HepG2 (cell line): ENCODE data around the gene TEX26. TPM values are rescaled to one million over a fixed set of nuclear protein-coding genes. Genes with fewer than 3 reads are reported as not detected.
A peak's percentile ranks its signal among the peaks of the same experiment; 100 is the strongest.

Experiments
- ATAC-seq: fragments of 200-7000 bp; cut with Tn5 transposase; 3 replicates; pipeline ENCODE4 v1.9.1; 2020; ENCODE audit warnings: mild to moderate bottlenecking, moderate library complexity
- BruUV-seq: library from RNA; stranded (reverse); fragments of 400-500 nt; replicated peaks from 2 replicates; lab custom pipeline; 2021; lab: Mats Ljungman, UMichigan
- CTCF ChIA-PET: fragments of 300-600 bp; formaldehyde crosslinking; extraction: SDS; loops from one replicate; lab custom pipeline; 2021; ENCODE audit warnings: low total read pairs, inconsistent platforms, low intra/inter-chr PET ratio; lab: Yijun Ruan, JAX
- POLR2A ChIA-PET: fragments of 350-600 bp; sonication (Branson Sonifier 250); formaldehyde crosslinking; loops from one replicate; lab custom pipeline; 2020; ENCODE audit warnings: antibody characterized with exemption, inconsistent platforms; lab: Yijun Ruan, JAX
- DNase-seq: peaks from one replicate; pipeline ENCODE4 v3.0.0-alpha.2; 2015; ENCODE audit warnings: low spot score
- FAIRE-seq: peaks from 3 replicates; lab custom pipeline; 2011; peaks lifted over from hg19 to GRCh38; lab: Jason Lieb, UNC
- H2AFZ ChIP-seq: one replicate; pipeline ENCODE4 v1.6.1; 2011; ENCODE audit warnings: low read length, inconsistent platforms
- H3K27ac ChIP-seq: fragments of 300-600 bp; 3 replicates; pipeline ENCODE4 v1.8.0; 2011; ENCODE audit warnings: mixed run types, mild to moderate bottlenecking, mixed read lengths, low read length, inconsistent platforms; ENCODE audit not compliant: insufficient read depth; ENCODE audit errors: extremely low read length
- H3K27me3 ChIP-seq, 2 experiments: fragments of 200-600 bp in 1 of 2; 2 replicates in 1 of 2; 3 replicates in 1 of 2; pipeline versions ENCODE4 v1.6.0 to v1.8.0; 2011; ENCODE audit warnings: low read length in 2 of 2, mild to moderate bottlenecking in 2 of 2, moderate library complexity in 2 of 2, inconsistent platforms in 1 of 2; ENCODE audit not compliant: insufficient read depth in 2 of 2, control insufficient read depth in 1 of 2
- H3K36me3 ChIP-seq, 2 experiments: fragments of 200-600 bp in 1 of 2; replicated peaks in 1 of 2; 2 replicates in 1 of 2; 3 replicates in 1 of 2; pipeline versions ENCODE4 v1.5.1 to v1.8.0; 2011; ENCODE audit warnings: low read length in 2 of 2, inconsistent platforms in 1 of 2; ENCODE audit not compliant: insufficient read depth in 2 of 2, control insufficient read depth in 1 of 2
- H3K4me1 ChIP-seq: 2 replicates; pipeline ENCODE4 v1.5.1; 2012; ENCODE audit warnings: low read length, inconsistent platforms; ENCODE audit not compliant: insufficient read depth
- H3K4me2 ChIP-seq: 2 replicates; pipeline ENCODE4 v1.6.0; 2011; ENCODE audit warnings: low read depth, low read length, inconsistent platforms
- H3K4me3 ChIP-seq, 3 experiments: fragments of 200-600 bp in 1 of 3; sonication (generic), shearing (Covaris generic) in 1 of 3; replicated peaks in 1 of 3; 2 replicates each; pipeline ENCODE4 v1.5.1; 2011 to 2016; ENCODE audit warnings: low read length in 3 of 3, inconsistent platforms in 2 of 3, low read depth in 2 of 3, mild to moderate bottlenecking in 2 of 3, control low read depth in 1 of 3, mixed read lengths in 1 of 3; ENCODE audit not compliant: insufficient read depth in 1 of 3
- H3K79me2 ChIP-seq: one replicate; pipeline ENCODE4 v1.6.1; 2011; ENCODE audit warnings: low read length, inconsistent platforms; ENCODE audit not compliant: insufficient read depth
- H3K9ac ChIP-seq: 2 replicates; pipeline ENCODE4 v1.6.0; 2011; ENCODE audit warnings: mild to moderate bottlenecking, low read depth, low read length, inconsistent platforms; ENCODE audit not compliant: insufficient read depth
- H3K9me3 ChIP-seq: 2 replicates; pipeline ENCODE4 v1.5.1; 2012; ENCODE audit warnings: mild to moderate bottlenecking, low read length
- H4K20me1 ChIP-seq: 2 replicates; pipeline ENCODE4 v1.6.0; 2011; ENCODE audit warnings: inconsistent platforms, mild to moderate bottlenecking, low read length, moderate library complexity; ENCODE audit not compliant: insufficient read depth
- AHDC1 ChIP-seq: sonication (generic); formaldehyde crosslinking; IDR thresholded peaks from 2 replicates; pipeline ENCODE4 v1.5.1; 2020; ENCODE audit warnings: mild to moderate bottlenecking, missing genetic modification reagents, borderline replicate concordance
- ATF1 ChIP-seq: IDR thresholded peaks from 2 replicates; pipeline ENCODE4 v1.6.1; 2016; ENCODE audit warnings: mild to moderate bottlenecking, control low read depth
- CBX5 ChIP-seq: sonication (generic); formaldehyde crosslinking; IDR thresholded peaks from 2 replicates; pipeline ENCODE4 v1.4.0; 2020; ENCODE audit warnings: missing genetic modification reagents, borderline replicate concordance
- CEBPG ChIP-seq: IDR thresholded peaks from 2 replicates; pipeline ENCODE4 v1.6.1; 2016
- DNMT3B ChIP-seq: conservative IDR thresholded peaks from 2 replicates; pipeline ENCODE4 v1.6.1; 2016; ENCODE audit warnings: missing biosample characterization, control low read depth
- EHMT2 ChIP-seq: fragments of 200-600 bp; sonication (generic); IDR thresholded peaks from 2 replicates; pipeline ENCODE4 v1.7.0; 2017; ENCODE audit warnings: antibody characterized with exemption, low read depth, low read length, borderline replicate concordance
- ELF3 ChIP-seq: IDR thresholded peaks from 2 replicates; pipeline ENCODE4 v1.6.1; 2016; ENCODE audit warnings: missing genetic modification reagents, missing compliant biosample characterization
- EP300 ChIP-seq, 3 experiments: sonication (generic) in 1 of 3; formaldehyde crosslinking in 1 of 3; IDR thresholded peaks; 2 replicates each; pipeline versions ENCODE4 v1.5.1 to v1.6.1; 2011 to 2020; ENCODE audit warnings: low read depth in 2 of 3, low read length in 2 of 3, borderline replicate concordance in 1 of 3, improper control_type of control experiment in 1 of 3, mild to moderate bottlenecking in 1 of 3, missing genetic modification reagents in 1 of 3, moderate library complexity in 1 of 3
- FOSL2 ChIP-seq: sonication (generic); formaldehyde crosslinking; IDR thresholded peaks from 2 replicates; pipeline ENCODE4 v1.4.0; 2020; ENCODE audit warnings: missing genetic modification reagents
- HNF4A ChIP-seq: sonication (generic); formaldehyde crosslinking; IDR thresholded peaks from 2 replicates; pipeline ENCODE4 v1.4.0; 2020; ENCODE audit warnings: missing genetic modification reagents
- MED1 ChIP-seq: sonication (generic); formaldehyde crosslinking; IDR thresholded peaks from 2 replicates; pipeline ENCODE4 v1.4.0; 2020; ENCODE audit warnings: missing genetic modification reagents
- PITX1 ChIP-seq: sonication (generic); formaldehyde crosslinking; IDR thresholded peaks from 2 replicates; pipeline ENCODE4 v1.5.1; 2020; ENCODE audit warnings: mild to moderate bottlenecking, missing genetic modification reagents
- RXRB ChIP-seq: IDR thresholded peaks from 2 replicates; pipeline ENCODE4 v1.6.1; 2016; ENCODE audit warnings: borderline replicate concordance, missing genetic modification reagents, missing compliant biosample characterization
- SALL1 ChIP-seq: sonication (generic); formaldehyde crosslinking; IDR thresholded peaks from 2 replicates; pipeline ENCODE4 v1.8.0; 2022; ENCODE audit warnings: mild to moderate bottlenecking, missing genetic modification reagents
- SOX5 ChIP-seq: IDR thresholded peaks from 2 replicates; pipeline ENCODE4 v1.6.1; 2016; ENCODE audit warnings: borderline replicate concordance
- SPEN ChIP-seq: sonication (generic); formaldehyde crosslinking; IDR thresholded peaks from 2 replicates; pipeline ENCODE4 v1.5.1; 2020; ENCODE audit warnings: low read depth, mild to moderate bottlenecking, missing genetic modification reagents
- SSRP1 ChIP-seq: IDR thresholded peaks from 2 replicates; pipeline ENCODE4 v1.6.1; 2016; ENCODE audit warnings: control low read depth
- ZBTB3 ChIP-seq: sonication (generic); formaldehyde crosslinking; IDR thresholded peaks from 2 replicates; pipeline ENCODE4 v1.4.0; 2020; ENCODE audit warnings: low read depth, mild to moderate bottlenecking, moderate library complexity, missing genetic modification reagents, borderline replicate concordance
- ZNF234 ChIP-seq: sonication (generic); formaldehyde crosslinking; conservative IDR thresholded peaks from 2 replicates; pipeline ENCODE4 v1.5.1; 2020; ENCODE audit warnings: mild to moderate bottlenecking, missing genetic modification reagents
- ZNF44 ChIP-seq: sonication (generic); formaldehyde crosslinking; IDR thresholded peaks from 2 replicates; pipeline ENCODE4 v1.5.1; 2020; ENCODE audit warnings: mild to moderate bottlenecking, missing genetic modification reagents
- ZSCAN20 ChIP-seq: sonication (generic); formaldehyde crosslinking; IDR thresholded peaks from 2 replicates; pipeline ENCODE4 v1.4.0; 2020; ENCODE audit warnings: missing genetic modification reagents, mild to moderate bottlenecking, borderline replicate concordance
- WGBS: methylation state at CpG from one replicate; pipeline ENCODE4 v1.1.6; 2017; ENCODE audit warnings: low lambda C conversion rate; 5-methylcytosine and 5-hydroxymethylcytosine counted together
- in situ Hi-C: cut with HindIII; loops from 2 replicates; pipeline ENCODE4 v1.10.0; 2017; ENCODE audit warnings: low pct_unique_long_range_greater_than_20kb; ENCODE audit not compliant: extremely low pct_ligation_motif_present
- intact Hi-C: fragments of 100-400 bp; cut with micrococcal nuclease; formaldehyde crosslinking; loops from one replicate; pipeline ENCODE4 v1.10.0; 2022; ENCODE audit not compliant: unreplicated experiment
- polyA plus RNA-seq, 8 experiments: library from polyadenylated mRNA; depleted of rRNA in 3 of 8; stranded (reverse) in 7 of 8; unstranded in 1 of 8; fragments of >200 nt; fragmentation: Illumina TruSeq in 4 of 8; extraction: Trizol in 4 of 8; gene quantifications; 2 replicates each; pipeline versions ENCODE4 v1.2.1 to v1.2.3, GENCODE V29; 2011 to 2016; ENCODE audit warnings: low read depth in 4 of 8, missing spikeins in 1 of 8, mixed read lengths in 1 of 8; ENCODE audit not compliant: insufficient read depth in 1 of 8
- total RNA-seq, 5 experiments: library from RNA; depleted of rRNA; stranded (reverse); fragments of >200 nt; fragmentation: Illumina TruSeq; extraction: Trizol; gene quantifications; 2 replicates each; pipeline ENCODE4 v1.2.3, GENCODE V29; 2016; ENCODE audit warnings: low read depth in 1 of 5

TEX26 gene
- total and polyA plus RNA-seq, 2 of the 13 experiments (the other 11 are each of a cell fraction or from before 2014, with no cell fraction given), result not detected

- H3K4me3 ChIP-seq, result peak overlapping the region in 1 of 3 experiments; percentile 25; a peak in 2 of 6 replicates
- ATAC-seq, result peak; percentile 96
- H4K20me1 ChIP-seq, result no peaks in the 10 kb centered on the region
- BruUV-seq, result no TSS peak
- intact Hi-C loops (no loop called here), in situ Hi-C loops (no loop called here)
- H3K4me1 ChIP-seq, result peaks cover 24% of the 10 kb centered on the region
- no peaks in the 10 kb centered on the region for H3K79me2 ChIP-seq
- ChIA-PET POLR2A (no interaction called here), CTCF (no interaction called here)
- DNase-seq, result peak; percentile 72
- H3K27ac ChIP-seq, result no peak overlapping the region
- FAIRE-seq, result peak; percentile 39
- peak overlapping the region; percentile 51 for H3K4me2 ChIP-seq
- peak overlapping the region; percentile 7; the same call in 1 of the 2 replicates for H3K9ac ChIP-seq
- no peaks in the 10 kb centered on the region for H3K36me3 ChIP-seq
- H2AFZ ChIP-seq, result peak overlapping the region; percentile 25
- H3K9me3 ChIP-seq, result no peaks in the 10 kb centered on the region
- H3K27me3 ChIP-seq, result peaks cover 0 to 11% of the 10 kb centered on the region in 2 experiments; a peak in 1 of 5 replicates
- WGBS, result 26% methylated on average over 7 of the region's 7 CpGs
- TF ChIP-seq SPEN (CRISPR knock-in tag) (peak; percentile 78; the same call in 1 of the 2 replicates), ZBTB3 (CRISPR knock-in tag) (0 out of 2 replicates have a peak, but pooled peaks have one; percentile 32), SOX5 (0 out of 2 replicates have a peak, but pooled peaks have one; percentile 18), EP300 (IDR thresholded peaks at IDR 0.05; ENCODE audit: low read depth in 2 of 2, low read length in 2 of 2) (peak in 1 of 2 experiments; percentile 35; a peak in 1 of 4 replicates), EP300 (CRISPR knock-in tag; IDR thresholded peaks at IDR 0.05; ENCODE audit: borderline replicate concordance) (no peak), SALL1 (CRISPR knock-in tag) (peak; percentile 37; the same call in 1 of the 2 replicates), DNMT3B (CRISPR knock-in tag) (no peak), EHMT2 (0 out of 2 replicates have a peak, but pooled peaks have one; percentile 34), MED1 (CRISPR knock-in tag) (peak; percentile 61), ZSCAN20 (no peak), RXRB (peak; percentile 48; the same call in 1 of the 2 replicates), PITX1 (CRISPR knock-in tag) (peak; percentile 48; the same call in 1 of the 2 replicates), ELF3 (peak; percentile 55; the same call in 1 of the 2 replicates), CEBPG (no peak; the same call in 1 of the 2 replicates), HNF4A (CRISPR knock-in tag) (peak; percentile 55), ZNF234 (no peak), AHDC1 (CRISPR knock-in tag) (peak; percentile 50; the same call in 1 of the 2 replicates), CBX5 (CRISPR knock-in tag) (no peak), ZNF44 (no peak), FOSL2 (CRISPR knock-in tag) (0 out of 2 replicates have a peak, but pooled peaks have one; percentile 15), ATF1 (CRISPR knock-in tag) (0 out of 2 replicates have a peak, but pooled peaks have one; percentile 36), SSRP1 (CRISPR knock-in tag) (no peak)
Observed at GRCh38 chr13:30898678-30899241, 33.7 kb upstream of the TEX26 start.
